ENCODE measurements around the gene TIE1. TPM values are rescaled to one million over a fixed set of nuclear protein-coding genes. Genes with fewer than 3 reads are reported as not detected.

The TIE1 gene
- total and polyA plus RNA-seq, 2 of the 13 experiments (the other 11 are each of a cell fraction or from before 2014, with no cell fraction given), result 0.58 to 0.84 TPM

GRCh38 chr1:43321331-43321891 lies 20.6 kb downstream of the TIE1 start (continued):
- TF ChIP-seq ZBTB26 (CRISPR knock-in tag; IDR thresholded peaks at IDR 0.05; ENCODE audit: borderline replicate concordance) (no peak), MXI1 (IDR thresholded peaks at IDR 0.05; ENCODE audit: borderline replicate concordance, low read depth, low read length) (peak; percentile 18; the same call in 1 of the 3 replicates), ZNF296 (CRISPR knock-in tag; conservative IDR thresholded peaks at IDR 0.05) (no peak), AGO1 (IDR thresholded peaks at IDR 0.05; ENCODE audit: low read depth, low read length, poor library complexity, severe bottlenecking) (no peak), SNAI1 (CRISPR knock-in tag; IDR thresholded peaks at IDR 0.05; ENCODE audit: borderline replicate concordance) (no peak), STAG1 (CRISPR knock-in tag; IDR thresholded peaks at IDR 0.05) (no peak), ZNF230 (CRISPR knock-in tag; IDR thresholded peaks at IDR 0.05) (no peak), HOXA3 (CRISPR knock-in tag; IDR thresholded peaks at IDR 0.05) (no peak)
- TF ChIP-seq, protein P1, sequence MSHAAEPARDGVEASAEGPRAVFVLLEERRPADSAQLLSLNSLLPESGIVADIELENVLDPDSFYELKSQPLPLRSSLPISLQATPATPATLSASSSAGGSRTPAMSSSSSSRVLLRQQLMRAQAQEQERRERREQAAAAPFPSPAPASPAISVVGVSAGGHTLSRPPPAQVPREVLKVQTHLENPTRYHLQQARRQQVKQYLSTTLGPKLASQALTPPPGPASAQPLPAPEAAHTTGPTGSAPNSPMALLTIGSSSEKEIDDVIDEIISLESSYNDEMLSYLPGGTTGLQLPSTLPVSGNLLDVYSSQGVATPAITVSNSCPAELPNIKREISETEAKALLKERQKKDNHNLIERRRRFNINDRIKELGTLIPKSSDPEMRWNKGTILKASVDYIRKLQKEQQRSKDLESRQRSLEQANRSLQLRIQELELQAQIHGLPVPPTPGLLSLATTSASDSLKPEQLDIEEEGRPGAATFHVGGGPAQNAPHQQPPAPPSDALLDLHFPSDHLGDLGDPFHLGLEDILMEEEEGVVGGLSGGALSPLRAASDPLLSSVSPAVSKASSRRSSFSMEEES (CRISPR knock-in tag; IDR thresholded peaks at IDR 0.05), result no peak
- TF ChIP-seq, protein P2, sequence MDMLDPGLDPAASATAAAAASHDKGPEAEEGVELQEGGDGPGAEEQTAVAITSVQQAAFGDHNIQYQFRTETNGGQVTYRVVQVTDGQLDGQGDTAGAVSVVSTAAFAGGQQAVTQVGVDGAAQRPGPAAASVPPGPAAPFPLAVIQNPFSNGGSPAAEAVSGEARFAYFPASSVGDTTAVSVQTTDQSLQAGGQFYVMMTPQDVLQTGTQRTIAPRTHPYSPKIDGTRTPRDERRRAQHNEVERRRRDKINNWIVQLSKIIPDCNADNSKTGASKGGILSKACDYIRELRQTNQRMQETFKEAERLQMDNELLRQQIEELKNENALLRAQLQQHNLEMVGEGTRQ (IDR thresholded peaks at IDR 0.05; ENCODE audit: low read depth, low read length), result no peak
- TF ChIP-seq, protein P2 (CRISPR knock-in tag; IDR thresholded peaks at IDR 0.05; ENCODE audit: borderline replicate concordance), result no peak

All from HepG2 (cell line).